ENCODE results near the gene IL17RC.

Gene IL17RC

GRCh38 chr3:9947025-9947995 lies 30.4 kb downstream of the IL17RC start:
- no peak for DNase-seq

- DNase-seq: no peak
These were observed 31.7 kb downstream of the IL17RC start for GRCh38 chr3:9948586-9948985.

- DNase-seq: no peak
These were observed 32.2 kb downstream of the IL17RC start for GRCh38 chr3:9949115-9949514.

- no peak for DNase-seq
These were observed 32.7 kb downstream of the IL17RC start for GRCh38 chr3:9949626-9950025.

- peak; percentile 26 for DNase-seq
These were observed 34.2 kb downstream of the IL17RC start for GRCh38 chr3:9951126-9951525.

- DNase-seq: no peak
These were observed 34.7 kb downstream of the IL17RC start for GRCh38 chr3:9951598-9951961.

GRCh38 chr3:9951962-9952805 lies 35.3 kb downstream of the IL17RC start, which contains the start of gene PRRT3:
TSS of gene PRRT3 (minus strand) at chr3:9952408. CDS start at chr3:9950115, 2,293 bp downstream.
- peak; percentile 75 for DNase-seq

- no peak for DNase-seq
These were observed 38.2 kb downstream of the IL17RC start for GRCh38 chr3:9955067-9955502.

- no peak for DNase-seq
These were observed 38.9 kb downstream of the IL17RC start for GRCh38 chr3:9955611-9956352.

GRCh38 chr3:9957214-9957613 lies 40.3 kb downstream of the IL17RC start:
- DNase-seq: peak; percentile 50

- no peak for DNase-seq
These were observed 48.4 kb downstream of the IL17RC start for GRCh38 chr3:9965200-9965875.

GRCh38 chr3:9966841-9967240 lies 49.9 kb downstream of the IL17RC start:
- no peak for DNase-seq

- DNase-seq: no peak
These were observed 52.7 kb downstream of the IL17RC start for GRCh38 chr3:9969632-9970019.

GRCh38 chr3:9970020-9970652 lies 53.2 kb downstream of the IL17RC start:
- no peak for DNase-seq

- peak; percentile 97 for DNase-seq
These were observed 60.1 kb downstream of the IL17RC start for GRCh38 chr3:9976721-9977709.

GRCh38 chr3:9978710-9979305 lies 61.9 kb downstream of the IL17RC start:
- DNase-seq: peak; percentile 88

- no peak for DNase-seq
These were observed 63.4 kb downstream of the IL17RC start for GRCh38 chr3:9980251-9980650.
